Panc1 (cell line): ENCODE results near the gene CCDC70. TPM values are rescaled to one million over a fixed set of nuclear protein-coding genes. Genes with fewer than 3 reads are reported as not detected.

ENCODE experiments used
- ATAC-seq: fragments of 200-7000 bp; cut with Tn5 transposase; 2 replicates; pipeline ENCODE4 v1.9.1; 2020; ENCODE audit warnings: mild to moderate bottlenecking, moderate library complexity
- BruUV-seq: library from RNA; stranded (reverse); fragments of 400-500 nt; replicated peaks from 2 replicates; lab custom pipeline; 2021; lab: Mats Ljungman, UMichigan
- CTCF ChIA-PET: fragments of 300-600 bp; sonication (Branson Sonifier 250); formaldehyde crosslinking; loops from one replicate; lab custom pipeline; 2022; ENCODE audit warnings: antibody characterized with exemption; lab: Charles Lee
- POLR2A ChIA-PET: fragments of 300-600 bp; sonication (Branson Sonifier 250); formaldehyde crosslinking; loops from one replicate; lab custom pipeline; 2022; ENCODE audit warnings: antibody characterized with exemption; lab: Charles Lee
- DNase-seq: peaks from one replicate; pipeline ENCODE4 v3.0.0-alpha.2; 2010; ENCODE audit warnings: low read depth, low spot score
- H3K27ac ChIP-seq: 2 replicates; pipeline ENCODE4 v1.5.1; 2011; ENCODE audit warnings: mild to moderate bottlenecking, low read length, inconsistent platforms
- H3K27me3 ChIP-seq: fragments of 200-500 bp; sonication (Bioruptor generic); 2 replicates; pipeline ENCODE4 v1.6.0; 2014; ENCODE audit warnings: low read length, inconsistent platforms; ENCODE audit not compliant: control insufficient read depth, insufficient read depth
- H3K36me3 ChIP-seq: fragments of 200-500 bp; sonication (Bioruptor generic); 2 replicates; pipeline ENCODE4 v1.5.1; 2014; ENCODE audit warnings: inconsistent platforms, mild to moderate bottlenecking, low read length, moderate library complexity; ENCODE audit not compliant: control insufficient read depth, insufficient read depth
- H3K4me1 ChIP-seq: 2 replicates; pipeline ENCODE4 v1.5.1; 2011; ENCODE audit warnings: inconsistent platforms, mild to moderate bottlenecking, low read length, moderate library complexity; ENCODE audit not compliant: control insufficient read depth, insufficient read depth
- H3K4me3 ChIP-seq, 2 experiments: 2 replicates each; pipeline ENCODE4 v1.5.1; 2011 to 2012; ENCODE audit warnings: low read depth in 2 of 2, low read length in 2 of 2, mild to moderate bottlenecking in 2 of 2, inconsistent platforms in 1 of 2, moderate library complexity in 1 of 2
- H3K9me3 ChIP-seq: fragments of 200-500 bp; sonication (Bioruptor generic); 2 replicates; pipeline ENCODE4 v1.5.1; 2014; ENCODE audit warnings: low read depth, mild to moderate bottlenecking, inconsistent platforms, low read length, moderate library complexity; ENCODE audit not compliant: control insufficient read depth, insufficient read depth
- CTCF ChIP-seq: fragments of 450-650 bp; IDR thresholded peaks from 2 replicates; pipeline ENCODE4 v1.5.1; 2017; ENCODE audit warnings: mild to moderate bottlenecking
- POLR2AphosphoS5 ChIP-seq: IDR thresholded peaks from 2 replicates; pipeline ENCODE4 v1.6.1; 2012; ENCODE audit warnings: mild to moderate bottlenecking, low read depth, low read length, moderate library complexity
- REST ChIP-seq, 2 experiments: IDR thresholded peaks; 2 replicates each; pipeline ENCODE4 v1.6.1; 2011 to 2012; ENCODE audit warnings: low read depth in 2 of 2, control low read depth in 1 of 2, low read length in 1 of 2, mild to moderate bottlenecking in 1 of 2, moderate library complexity in 1 of 2; ENCODE audit not compliant: insufficient read depth in 1 of 2
- SIN3A ChIP-seq: IDR thresholded peaks from 2 replicates; pipeline ENCODE4 v1.6.1; 2012; ENCODE audit warnings: low read depth, mild to moderate bottlenecking, low read length, moderate library complexity, borderline replicate concordance; ENCODE audit not compliant: insufficient read depth
- TCF7L2 ChIP-seq: IDR thresholded peaks from 2 replicates; pipeline ENCODE4 v1.6.1; 2011; ENCODE audit warnings: mild to moderate bottlenecking, low read depth, low read length, inconsistent platforms
- in situ Hi-C: cut with HindIII; loops from 2 replicates; pipeline ENCODE4 v1.10.0; 2016; ENCODE audit warnings: low sequenced_read_pairs, low pct_unique_long_range_greater_than_20kb
- intact Hi-C: fragments of 100-400 bp; cut with micrococcal nuclease; formaldehyde crosslinking; loops from one replicate; pipeline ENCODE4 v1.10.0; 2022; ENCODE audit not compliant: unreplicated experiment
- total RNA-seq: library from RNA; stranded (reverse); gene quantifications from one replicate; pipeline ENCODE4 v1.2.1, GENCODE V29; 2021; ENCODE audit not compliant: unreplicated experiment

The CCDC70 gene
- total RNA-seq, 1 experiment from 2014 or later: not detected

GRCh38 chr13:51879133-51879532 is 17.4 kb downstream of the CCDC70 start:
- TF ChIP-seq SIN3A (no peak), REST (IDR thresholded peaks at IDR 0.05; ENCODE audit: insufficient read depth in 1 of 2, low read depth in 2 of 2, low read length in 1 of 2) (no peak), POLR2AphosphoS5 (no peak), CTCF (no peak), TCF7L2 (no peak)
- DNase-seq (no peak), ATAC-seq (no peak)
- Histone ChIP-seq H3K4me3 (no peak overlapping the region), H3K27ac (no peak overlapping the region), H3K4me1 (no peaks in the 10 kb centered on the region), H3K9me3 (no peaks in the 10 kb centered on the region), H3K27me3 (no peaks in the 10 kb centered on the region), H3K36me3 (no peaks in the 10 kb centered on the region)
- BruUV-seq: no TSS peak
- ChIA-PET POLR2A (no interaction called here), CTCF (no interaction called here)
- in situ Hi-C loops: no loop called here
- intact Hi-C loops: no loop called here

DNA sequence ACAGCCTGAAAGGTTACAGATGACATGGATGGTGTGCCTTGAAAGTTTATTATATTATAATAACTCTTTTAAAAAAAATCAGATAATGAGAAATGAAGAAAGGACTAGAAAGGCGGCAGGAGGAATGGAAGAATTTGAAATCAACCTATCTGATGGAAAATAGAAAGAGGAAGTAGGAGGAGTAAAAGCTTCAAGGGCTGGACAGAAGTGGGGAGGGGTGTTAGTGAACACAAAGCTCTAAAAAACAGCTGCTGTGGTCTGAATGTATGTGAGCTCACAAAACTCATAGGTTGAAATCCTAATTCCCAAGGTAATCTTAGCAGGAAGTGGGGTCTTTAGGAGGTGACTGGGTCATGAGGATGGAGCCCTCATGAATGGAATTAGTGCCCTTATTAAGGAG is 19.5 kb downstream of the CCDC70 start:
- BruUV-seq: no TSS peak
- Histone ChIP-seq H3K27me3 (no peaks in the 10 kb centered on the region), H3K27ac (no peak overlapping the region), H3K4me1 (no peaks in the 10 kb centered on the region), H3K36me3 (no peaks in the 10 kb centered on the region), H3K9me3 (no peaks in the 10 kb centered on the region), H3K4me3 (no peak overlapping the region)
- TF ChIP-seq REST (IDR thresholded peaks at IDR 0.05; ENCODE audit: insufficient read depth in 1 of 2, low read depth in 2 of 2, low read length in 1 of 2): no peak
- no peak for TF ChIP-seq POLR2AphosphoS5
- no peak for TF ChIP-seq TCF7L2
- no peak for TF ChIP-seq SIN3A
- no peak for TF ChIP-seq CTCF
- DNase-seq (no peak), ATAC-seq (no peak)
- CTCF ChIA-PET: no interaction called here
- in situ Hi-C loops (no loop called here), intact Hi-C loops (no loop called here)
- POLR2A ChIA-PET: no interaction called here
